ENCODE results near the gene IHH. TPM values are rescaled to one million over a fixed set of nuclear protein-coding genes. Genes with fewer than 3 reads are reported as not detected.

The IHH gene
- total RNA-seq, 1 donor, result under 0.01 TPM

DNA sequence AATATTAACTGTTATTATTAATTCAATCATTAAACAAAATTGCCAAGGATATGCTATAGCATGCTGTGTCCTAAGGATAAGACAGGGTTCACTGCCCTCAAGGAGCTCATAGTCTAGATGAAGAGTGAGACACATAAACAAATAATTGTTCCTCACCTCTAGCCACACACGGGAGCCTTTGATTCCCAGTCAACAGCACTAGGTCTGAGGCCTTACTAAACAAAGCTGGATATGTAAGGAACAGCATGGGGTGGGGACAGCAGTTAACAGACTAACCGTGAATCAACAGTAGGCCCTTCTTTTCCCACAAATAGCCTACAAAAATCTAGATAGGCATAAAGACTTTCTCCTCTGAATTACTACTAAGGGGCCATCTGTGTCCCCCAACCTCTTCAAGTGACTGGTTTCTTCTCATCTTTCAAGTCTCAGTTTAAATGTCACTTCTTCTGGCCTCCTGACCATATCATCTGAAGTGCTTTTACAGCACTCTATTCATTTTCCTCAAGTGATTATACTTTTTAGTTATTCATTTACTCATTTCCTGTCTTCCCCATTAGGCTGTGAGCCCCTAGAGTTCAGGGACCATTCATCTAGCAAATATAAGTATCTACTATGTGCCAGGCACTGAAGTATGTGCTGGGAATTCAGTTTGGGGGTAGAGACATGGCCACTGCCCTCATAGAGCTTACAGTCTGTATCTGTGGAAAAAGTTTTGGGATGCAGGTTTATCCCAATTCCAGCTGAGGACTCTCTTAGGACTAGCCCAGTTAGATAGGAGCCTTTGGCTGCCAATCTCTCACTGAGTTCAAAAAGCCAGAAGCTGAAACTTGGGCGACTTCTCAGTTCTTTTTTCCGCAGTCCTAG is 29.9 kb upstream of the IHH start:
- Histone ChIP-seq H3K27ac (ENCODE audit: low read depth, low read length) (no peak overlapping the region), H4K20me1 (ENCODE audit: insufficient read depth, low read length) (no peaks in the 10 kb centered on the region), H3K9me3 (ENCODE audit: low read depth, low read length) (no peaks in the 10 kb centered on the region), H2AFZ (ENCODE audit: low read length) (no peak overlapping the region), H3K4me3 (ENCODE audit: insufficient read depth, low read length) (no peak overlapping the region), H3K4me2 (ENCODE audit: insufficient read depth, low read length) (no peak overlapping the region), H3K27me3 (ENCODE audit: insufficient read depth, low read length) (no peaks in the 10 kb centered on the region), H3K4me1 (ENCODE audit: insufficient read depth, low read length) (no peaks in the 10 kb centered on the region), H3K79me2 (ENCODE audit: insufficient read depth, low read length) (no peaks in the 10 kb centered on the region), H3K36me3 (ENCODE audit: insufficient read depth, low read length) (no peaks in the 10 kb centered on the region)
- TF ChIP-seq, protein P1, sequence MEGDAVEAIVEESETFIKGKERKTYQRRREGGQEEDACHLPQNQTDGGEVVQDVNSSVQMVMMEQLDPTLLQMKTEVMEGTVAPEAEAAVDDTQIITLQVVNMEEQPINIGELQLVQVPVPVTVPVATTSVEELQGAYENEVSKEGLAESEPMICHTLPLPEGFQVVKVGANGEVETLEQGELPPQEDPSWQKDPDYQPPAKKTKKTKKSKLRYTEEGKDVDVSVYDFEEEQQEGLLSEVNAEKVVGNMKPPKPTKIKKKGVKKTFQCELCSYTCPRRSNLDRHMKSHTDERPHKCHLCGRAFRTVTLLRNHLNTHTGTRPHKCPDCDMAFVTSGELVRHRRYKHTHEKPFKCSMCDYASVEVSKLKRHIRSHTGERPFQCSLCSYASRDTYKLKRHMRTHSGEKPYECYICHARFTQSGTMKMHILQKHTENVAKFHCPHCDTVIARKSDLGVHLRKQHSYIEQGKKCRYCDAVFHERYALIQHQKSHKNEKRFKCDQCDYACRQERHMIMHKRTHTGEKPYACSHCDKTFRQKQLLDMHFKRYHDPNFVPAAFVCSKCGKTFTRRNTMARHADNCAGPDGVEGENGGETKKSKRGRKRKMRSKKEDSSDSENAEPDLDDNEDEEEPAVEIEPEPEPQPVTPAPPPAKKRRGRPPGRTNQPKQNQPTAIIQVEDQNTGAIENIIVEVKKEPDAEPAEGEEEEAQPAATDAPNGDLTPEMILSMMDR (IDR thresholded peaks at IDR 0.05; ENCODE audit: extremely low read depth, low read depth, low read length), result no peak
- no peak for DNase-seq (ENCODE audit: insufficient read length, low spot score, missing footprints)

DNA sequence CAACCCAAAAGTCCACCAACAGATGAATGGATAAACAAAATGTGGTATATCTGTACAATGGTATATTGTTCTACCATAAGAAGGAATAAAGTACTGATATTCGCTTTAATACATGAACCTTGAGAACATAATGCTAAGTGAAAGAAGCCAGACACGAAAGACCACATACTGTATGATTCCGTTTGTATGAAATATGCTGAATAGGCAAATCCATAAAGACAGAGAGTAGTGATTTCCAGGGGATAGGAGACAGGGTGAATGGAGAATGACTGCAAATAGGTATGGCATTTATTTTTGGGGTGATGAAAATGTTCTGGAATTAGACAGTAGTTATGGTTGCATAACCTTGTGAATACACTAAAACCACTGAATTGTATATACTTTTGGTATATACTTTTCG is 28.6 kb upstream of the IHH start:
- DNase-seq (ENCODE audit: insufficient read length, low spot score, missing footprints), result no peak
- Histone ChIP-seq H3K4me1 (ENCODE audit: insufficient read depth, low read length) (no peaks in the 10 kb centered on the region), H3K4me2 (ENCODE audit: insufficient read depth, low read length) (no peak overlapping the region), H3K36me3 (ENCODE audit: insufficient read depth, low read length) (no peaks in the 10 kb centered on the region), H3K27ac (ENCODE audit: low read depth, low read length) (no peak overlapping the region), H3K79me2 (ENCODE audit: insufficient read depth, low read length) (no peaks in the 10 kb centered on the region), H3K27me3 (ENCODE audit: insufficient read depth, low read length) (no peaks in the 10 kb centered on the region), H2AFZ (ENCODE audit: low read length) (no peak overlapping the region), H4K20me1 (ENCODE audit: insufficient read depth, low read length) (no peaks in the 10 kb centered on the region), H3K4me3 (ENCODE audit: insufficient read depth, low read length) (no peak overlapping the region), H3K9me3 (ENCODE audit: low read depth, low read length) (no peaks in the 10 kb centered on the region)
- TF ChIP-seq, protein P1 (IDR thresholded peaks at IDR 0.05; ENCODE audit: extremely low read depth, low read depth, low read length), result no peak

DNA sequence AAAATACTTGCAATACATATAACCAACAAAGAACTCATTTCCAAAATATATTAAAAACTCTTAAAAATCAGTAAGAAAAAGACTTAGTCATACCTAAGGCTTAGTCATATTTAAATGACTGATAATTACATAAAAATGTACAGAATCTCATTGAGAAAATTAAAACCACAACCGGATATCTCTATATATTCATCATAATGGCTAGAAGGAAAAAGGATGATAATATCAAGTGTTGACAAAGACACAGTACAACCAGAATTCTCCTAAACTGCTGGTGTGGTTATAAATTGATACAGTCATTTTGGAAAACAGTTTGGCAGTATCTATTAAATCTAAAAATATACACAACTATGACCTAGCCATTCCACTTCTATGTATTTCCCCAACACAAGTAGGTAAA is 27.1 kb upstream of the IHH start:
- H3K9me3 ChIP-seq (ENCODE audit: low read depth, low read length), result no peaks in the 10 kb centered on the region
- no peak overlapping the region for H3K27ac ChIP-seq (ENCODE audit: low read depth, low read length)
- H3K27me3 ChIP-seq (ENCODE audit: insufficient read depth, low read length), result no peaks in the 10 kb centered on the region
- no peak for DNase-seq (ENCODE audit: insufficient read length, low spot score, missing footprints)
- H3K4me3 ChIP-seq (ENCODE audit: insufficient read depth, low read length), result no peak overlapping the region
- H3K4me2 ChIP-seq (ENCODE audit: insufficient read depth, low read length), result no peak overlapping the region
- H3K36me3 ChIP-seq (ENCODE audit: insufficient read depth, low read length), result no peaks in the 10 kb centered on the region
- no peaks in the 10 kb centered on the region for H3K4me1 ChIP-seq (ENCODE audit: insufficient read depth, low read length)
- no peaks in the 10 kb centered on the region for H4K20me1 ChIP-seq (ENCODE audit: insufficient read depth, low read length)
- TF ChIP-seq, protein P1 (IDR thresholded peaks at IDR 0.05; ENCODE audit: extremely low read depth, low read depth, low read length), result no peak
- no peak overlapping the region for H2AFZ ChIP-seq (ENCODE audit: low read length)
- H3K79me2 ChIP-seq (ENCODE audit: insufficient read depth, low read length), result no peaks in the 10 kb centered on the region

DNA sequence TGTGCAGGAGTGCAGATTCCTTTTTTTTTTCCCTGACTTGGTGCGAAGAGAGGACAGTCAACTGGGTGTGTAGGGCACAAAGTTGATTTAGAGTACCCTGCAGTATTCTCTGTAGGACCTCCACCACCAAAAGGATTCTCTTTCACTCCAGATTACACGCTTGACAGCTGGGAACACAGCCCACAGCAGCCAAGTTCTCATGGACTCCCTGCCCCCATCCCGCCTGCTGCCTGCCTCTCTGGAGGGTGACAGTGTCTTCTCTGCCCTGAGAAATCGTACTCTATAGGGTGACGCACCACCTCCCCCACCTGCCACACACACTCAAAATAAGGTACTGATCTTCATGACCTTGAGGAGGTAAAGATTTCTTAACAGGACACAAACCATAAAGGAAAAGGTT is 26.6 kb upstream of the IHH start:
- H3K9me3 ChIP-seq (ENCODE audit: low read depth, low read length), result no peaks in the 10 kb centered on the region
- no peak overlapping the region for H3K4me2 ChIP-seq (ENCODE audit: insufficient read depth, low read length)
- no peak overlapping the region for H3K27ac ChIP-seq (ENCODE audit: low read depth, low read length)
- TF ChIP-seq, protein P1 (IDR thresholded peaks at IDR 0.05; ENCODE audit: extremely low read depth, low read depth, low read length), result no peak
- H3K4me1 ChIP-seq (ENCODE audit: insufficient read depth, low read length), result no peaks in the 10 kb centered on the region
- H3K36me3 ChIP-seq (ENCODE audit: insufficient read depth, low read length), result no peaks in the 10 kb centered on the region
- H3K79me2 ChIP-seq (ENCODE audit: insufficient read depth, low read length), result no peaks in the 10 kb centered on the region
- H4K20me1 ChIP-seq (ENCODE audit: insufficient read depth, low read length), result no peaks in the 10 kb centered on the region
- no peak overlapping the region for H3K4me3 ChIP-seq (ENCODE audit: insufficient read depth, low read length)
- H2AFZ ChIP-seq (ENCODE audit: low read length), result no peak overlapping the region
- no peaks in the 10 kb centered on the region for H3K27me3 ChIP-seq (ENCODE audit: insufficient read depth, low read length)
- no peak for DNase-seq (ENCODE audit: insufficient read length, low spot score, missing footprints)
